Subcutaneous abdominal adipose tissue (tissue), 5 donors: ENCODE measurements around the gene MYD88.

Source experiments
- H3K27ac ChIP-seq: one replicate; pipeline ENCODE4 v1.7.0; 2013; ENCODE audit warnings: low read depth, mild to moderate bottlenecking, inconsistent platforms, low read length, moderate library complexity
- H3K27me3 ChIP-seq, 5 donors: one replicate each; pipeline ENCODE4 v1.7.0; 2013; ENCODE audit warnings: low read length in 5 of 5, inconsistent platforms in 1 of 5; ENCODE audit not compliant: control insufficient read depth in 5 of 5, insufficient read depth in 4 of 5
- H3K36me3 ChIP-seq, 5 donors: one replicate each; pipeline ENCODE4 v1.7.0; 2013; ENCODE audit warnings: low read length in 5 of 5; ENCODE audit not compliant: control insufficient read depth in 5 of 5, insufficient read depth in 5 of 5
- H3K4me1 ChIP-seq, 5 donors: one replicate each; pipeline ENCODE4 v1.7.0; 2013; ENCODE audit warnings: low read length in 5 of 5, mild to moderate bottlenecking in 3 of 5, moderate library complexity in 1 of 5; ENCODE audit not compliant: control insufficient read depth in 5 of 5, insufficient read depth in 5 of 5
- H3K4me3 ChIP-seq, 5 donors: one replicate each; pipeline ENCODE4 v1.7.0; 2013; ENCODE audit warnings: low read length in 5 of 5, low read depth in 1 of 5
- H3K9ac ChIP-seq, 5 donors: one replicate each; pipeline ENCODE4 v1.7.0; 2013; ENCODE audit warnings: low read length in 5 of 5, mild to moderate bottlenecking in 4 of 5, moderate library complexity in 3 of 5
- H3K9me3 ChIP-seq, 5 donors: one replicate each; pipeline ENCODE4 v1.7.0; 2013; ENCODE audit warnings: low read length in 5 of 5; ENCODE audit not compliant: control insufficient read depth in 5 of 5
- donor health status: healthy.
- donor health status: healthy.
- donor health status: healthy.
- donor health status: healthy.
- donor health status: healthy.

The MYD88 gene

GRCh38 chr3:38138349-38139190 lies at the start of gene MYD88:
TSS of gene MYD88 (plus strand) at chr3:38138661. CDS start at chr3:38138701, 40 bp downstream.
- peak within 1 kb of the TSS; percentile 98 for H3K27ac ChIP-seq
- H3K36me3 ChIP-seq: peaks cover 0 to 37% (median 27%) of the 10 kb centered on the region in 5 donors
- H3K4me3 ChIP-seq: peak within 1 kb of the TSS; percentile 80 to 94 (median 91)
- H3K9me3 ChIP-seq: no peaks in the 10 kb centered on the region
- H3K9ac ChIP-seq: peak within 1 kb of the TSS; percentile 86 to 95 (median 92)
- peaks cover 0 to 3% (median 0%) of the 10 kb centered on the region in 5 donors for H3K27me3 ChIP-seq
- H3K4me1 ChIP-seq: peaks cover 16 to 68% (median 58%) of the 10 kb centered on the region in 5 donors

DNA sequence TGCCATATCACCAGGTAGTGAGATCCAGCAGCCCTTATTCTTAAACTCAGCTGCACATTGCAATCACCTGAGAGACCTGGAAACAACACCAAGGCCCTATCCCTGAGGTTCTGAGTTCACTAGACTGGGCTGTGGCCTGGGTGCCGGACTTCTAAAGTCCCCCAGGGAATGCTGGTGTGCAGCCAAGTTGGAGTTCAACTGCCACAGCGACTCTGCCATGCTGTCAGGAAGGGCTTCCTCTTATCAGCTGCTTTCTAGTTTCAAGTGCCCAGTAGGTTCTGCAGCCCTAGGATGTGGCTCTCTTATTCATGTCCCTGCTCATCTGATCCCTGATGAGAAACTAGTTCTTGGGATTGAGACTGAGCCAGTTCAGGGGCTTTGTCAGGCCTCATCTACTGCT lies 49.3 kb upstream of the MYD88 start:
- no peaks in the 10 kb centered on the region for H3K36me3 ChIP-seq
- H3K9ac ChIP-seq: no peak overlapping the region
- no peaks in the 10 kb centered on the region for H3K27me3 ChIP-seq
- no peak overlapping the region for H3K27ac ChIP-seq
- H3K4me1 ChIP-seq: peaks cover 0 to 24% (median 20%) of the 10 kb centered on the region in 5 donors
- H3K9me3 ChIP-seq: peaks cover 0 to 3% (median 3%) of the 10 kb centered on the region in 5 donors
- H3K4me3 ChIP-seq: no peak overlapping the region

DNA sequence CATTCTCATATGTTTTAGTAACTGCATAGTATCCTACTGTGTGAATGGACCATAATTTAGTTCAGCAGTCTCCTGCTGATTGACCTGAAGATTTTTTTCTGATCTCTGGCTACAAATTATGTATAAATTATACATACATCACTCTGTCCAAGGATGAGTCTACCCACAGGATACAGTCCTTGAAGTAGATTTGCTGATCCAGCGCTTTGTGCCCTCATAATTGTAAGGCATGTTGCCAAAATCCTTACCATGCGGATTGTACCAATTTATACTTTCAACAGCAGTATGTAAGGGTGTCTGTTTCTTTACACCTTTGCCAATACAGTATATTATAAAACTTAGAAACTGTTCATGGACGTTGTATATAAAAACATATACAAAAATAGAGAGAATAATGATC lies 48.0 kb upstream of the MYD88 start:
- Histone ChIP-seq H3K27me3 (no peaks in the 10 kb centered on the region), H3K4me1 (peaks cover 0 to 23% (median 14%) of the 10 kb centered on the region in 5 donors), H3K27ac (no peak overlapping the region), H3K9me3 (no peaks in the 10 kb centered on the region), H3K4me3 (no peak overlapping the region), H3K9ac (no peak overlapping the region), H3K36me3 (no peaks in the 10 kb centered on the region)

- Histone ChIP-seq H3K9me3 (no peaks in the 10 kb centered on the region), H3K27ac (no peak overlapping the region), H3K4me1 (peaks cover 0 to 8% (median 0%) of the 10 kb centered on the region in 5 donors), H3K36me3 (no peaks in the 10 kb centered on the region), H3K9ac (no peak overlapping the region), H3K4me3 (no peak overlapping the region), H3K27me3 (peaks cover 0 to under 1% (median 0%) of the 10 kb centered on the region in 5 donors)
Observed at GRCh38 chr3:38094999-38095398, 43.5 kb upstream of the MYD88 start.

DNA sequence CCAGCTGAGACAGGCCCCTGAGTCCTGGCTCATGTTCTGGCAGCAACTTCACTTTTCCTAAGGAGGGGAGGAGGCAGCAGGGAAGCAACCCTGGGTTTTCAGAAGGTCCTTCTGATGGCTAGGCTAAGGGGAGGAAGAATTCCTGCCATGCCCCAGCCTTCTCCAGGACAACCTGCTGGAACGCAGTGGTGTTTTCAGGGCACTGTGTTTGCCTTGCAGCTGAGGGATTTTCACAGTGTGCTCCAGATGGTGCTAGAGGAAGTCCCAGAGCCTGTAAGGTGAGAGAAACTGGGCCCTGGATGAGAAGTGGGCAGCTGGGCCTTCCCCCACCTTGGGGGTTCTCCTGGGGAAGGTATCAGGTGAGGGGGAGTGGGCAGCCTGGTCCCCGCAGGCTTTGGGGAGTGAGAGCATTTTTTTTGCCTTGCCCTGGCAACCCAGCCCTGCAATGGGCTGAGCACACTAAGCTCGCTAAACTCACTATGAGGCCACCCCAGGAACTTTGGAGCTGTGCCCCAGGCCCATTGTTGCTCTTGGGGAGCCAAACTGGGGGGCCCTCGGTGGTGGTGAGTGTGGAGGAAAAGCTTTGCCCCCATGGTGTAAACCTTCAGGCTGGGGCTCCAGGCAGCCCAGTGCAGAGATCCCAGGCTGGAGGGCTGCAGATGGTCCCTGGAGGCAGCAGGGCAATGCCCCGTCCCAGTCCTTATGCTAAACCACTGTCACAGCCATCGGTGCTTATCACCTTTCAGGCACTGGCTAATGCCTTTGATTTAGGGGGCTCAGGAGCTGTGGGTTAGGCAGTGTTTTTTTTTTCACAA lies 42.6 kb upstream of the MYD88 start:
- Histone ChIP-seq H3K4me3 (no peak overlapping the region), H3K9ac (no peak overlapping the region), H3K4me1 (peaks cover 0 to 8% (median 0%) of the 10 kb centered on the region in 5 donors), H3K27ac (no peak overlapping the region), H3K36me3 (no peaks in the 10 kb centered on the region), H3K27me3 (peaks cover 0 to 3% (median 0%) of the 10 kb centered on the region in 5 donors), H3K9me3 (no peaks in the 10 kb centered on the region)

DNA sequence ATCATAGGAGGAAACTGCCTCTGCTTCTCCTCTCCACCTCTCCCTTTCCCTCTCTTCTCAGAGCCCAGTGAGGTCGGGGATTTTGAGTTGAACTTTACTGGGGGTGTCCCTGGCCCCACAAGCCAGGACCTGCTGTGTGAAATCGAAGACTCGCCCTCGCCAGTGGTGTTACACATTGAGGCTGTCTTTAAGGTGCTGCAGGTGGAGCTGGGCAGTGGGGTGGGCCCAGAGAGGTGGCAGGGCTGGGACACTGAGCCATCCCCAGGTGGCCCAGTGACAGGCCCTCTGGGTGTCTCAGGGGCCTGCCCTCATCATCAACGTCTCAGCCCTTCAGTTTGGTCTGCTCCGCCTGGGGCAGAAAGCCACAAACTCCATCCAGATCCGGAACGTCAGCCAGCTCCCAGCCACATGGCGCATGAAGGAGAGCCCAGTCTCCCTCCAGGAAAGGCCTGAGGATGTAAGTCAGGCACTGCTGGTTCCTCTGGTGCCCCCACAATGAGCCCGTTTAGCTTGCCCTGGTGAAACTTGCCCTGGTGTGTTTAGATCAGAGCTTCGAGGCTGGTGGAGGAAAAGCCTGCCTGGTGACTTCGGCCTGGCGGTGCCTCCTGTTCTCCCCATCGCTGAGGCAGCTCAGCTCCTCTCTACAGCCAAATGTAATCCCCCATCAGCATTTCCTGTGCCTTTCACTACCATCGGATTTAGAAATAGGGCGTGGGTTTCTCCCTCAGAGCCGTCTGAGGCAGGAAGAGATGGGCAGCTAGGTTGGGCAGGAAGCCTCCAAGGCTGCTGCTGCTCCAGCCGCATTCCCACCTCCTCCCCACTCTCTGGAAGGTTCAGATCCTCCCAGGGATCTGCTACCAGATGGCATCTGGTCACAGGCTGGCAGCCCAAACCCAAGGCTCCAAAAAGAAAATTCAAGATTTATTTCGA lies 40.8 kb upstream of the MYD88 start:
- Histone ChIP-seq H3K9me3 (no peaks in the 10 kb centered on the region), H3K9ac (no peak overlapping the region), H3K4me1 (peaks cover 0 to 8% (median 0%) of the 10 kb centered on the region in 5 donors), H3K27ac (no peak overlapping the region), H3K36me3 (no peaks in the 10 kb centered on the region), H3K27me3 (peaks cover 0 to 3% (median 0%) of the 10 kb centered on the region in 5 donors), H3K4me3 (no peak overlapping the region)

- peaks cover 0 to 3% (median 0%) of the 10 kb centered on the region in 5 donors for H3K27me3 ChIP-seq
- no peak overlapping the region for H3K27ac ChIP-seq
- H3K36me3 ChIP-seq: no peaks in the 10 kb centered on the region
- no peak overlapping the region for H3K4me3 ChIP-seq
- no peaks in the 10 kb centered on the region for H3K9me3 ChIP-seq
- H3K4me1 ChIP-seq: peaks cover 0 to 8% (median 0%) of the 10 kb centered on the region in 5 donors
- no peak overlapping the region for H3K9ac ChIP-seq
Observed at GRCh38 chr3:38098376-38098723, 40.1 kb upstream of the MYD88 start.

GRCh38 chr3:38099518-38099917 lies 38.9 kb upstream of the MYD88 start:
- Histone ChIP-seq H3K9ac (no peak overlapping the region), H3K27ac (no peak overlapping the region), H3K9me3 (no peaks in the 10 kb centered on the region), H3K36me3 (no peaks in the 10 kb centered on the region), H3K27me3 (peaks cover 0 to 3% (median 0%) of the 10 kb centered on the region in 5 donors), H3K4me3 (no peak overlapping the region), H3K4me1 (peaks cover 0 to under 1% (median 0%) of the 10 kb centered on the region in 5 donors)

GRCh38 chr3:38100498-38100897 lies 38.0 kb upstream of the MYD88 start:
- Histone ChIP-seq H3K9ac (no peak overlapping the region), H3K27me3 (peaks cover 0 to 3% (median 0%) of the 10 kb centered on the region in 5 donors), H3K4me1 (no peaks in the 10 kb centered on the region), H3K4me3 (no peak overlapping the region), H3K36me3 (no peaks in the 10 kb centered on the region), H3K27ac (no peak overlapping the region), H3K9me3 (no peaks in the 10 kb centered on the region)
